GM19452 (cell line): ENCODE results near the gene KRTAP9-3.
"Not testable (repeated sequence)": the region's sequence is repeated elsewhere in the genome, so short reads cannot be mapped to it uniquely, and the experiment has no call there.

Experiments
- ATAC-seq: cut with Tn5 transposase; IDR thresholded peaks from one replicate; pipeline ENCODE4 v1.9.1; 2021; ENCODE audit not compliant: unreplicated experiment

Gene KRTAP9-3

GRCh38 chr17:41249637-41250240 is 17.5 kb downstream of the KRTAP9-3 start, which contains the start of gene KRTAP9-4:
Gene KRTAP9-4, plus strand, starts transcription at chr17:41249687. Its CDS starts 34 bp downstream, at chr17:41249721.
- not testable (repeated sequence) for ATAC-seq

DNA sequence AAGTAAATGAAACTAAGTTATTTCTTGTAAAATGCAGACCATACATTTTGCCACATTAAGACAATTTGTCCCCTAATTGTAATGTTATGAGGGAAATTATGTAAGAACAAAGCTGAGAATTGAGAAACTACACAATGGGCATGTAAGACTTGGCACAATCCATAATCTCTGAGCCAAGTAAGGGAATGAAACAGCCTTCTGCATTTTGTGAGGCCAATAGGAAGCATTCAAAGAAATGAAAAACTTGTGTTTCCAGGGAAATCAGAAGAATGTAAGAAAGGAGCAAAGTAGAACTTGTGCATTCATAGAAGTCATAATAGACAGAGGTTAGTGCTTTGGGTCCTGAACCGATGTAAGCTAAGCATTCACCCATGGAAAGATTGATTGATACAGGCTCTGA is 19.0 kb downstream of the KRTAP9-3 start:
- ATAC-seq = no peak

GRCh38 chr17:41254861-41255260 is 22.6 kb downstream of the KRTAP9-3 start:
- ATAC-seq = no peak

DNA sequence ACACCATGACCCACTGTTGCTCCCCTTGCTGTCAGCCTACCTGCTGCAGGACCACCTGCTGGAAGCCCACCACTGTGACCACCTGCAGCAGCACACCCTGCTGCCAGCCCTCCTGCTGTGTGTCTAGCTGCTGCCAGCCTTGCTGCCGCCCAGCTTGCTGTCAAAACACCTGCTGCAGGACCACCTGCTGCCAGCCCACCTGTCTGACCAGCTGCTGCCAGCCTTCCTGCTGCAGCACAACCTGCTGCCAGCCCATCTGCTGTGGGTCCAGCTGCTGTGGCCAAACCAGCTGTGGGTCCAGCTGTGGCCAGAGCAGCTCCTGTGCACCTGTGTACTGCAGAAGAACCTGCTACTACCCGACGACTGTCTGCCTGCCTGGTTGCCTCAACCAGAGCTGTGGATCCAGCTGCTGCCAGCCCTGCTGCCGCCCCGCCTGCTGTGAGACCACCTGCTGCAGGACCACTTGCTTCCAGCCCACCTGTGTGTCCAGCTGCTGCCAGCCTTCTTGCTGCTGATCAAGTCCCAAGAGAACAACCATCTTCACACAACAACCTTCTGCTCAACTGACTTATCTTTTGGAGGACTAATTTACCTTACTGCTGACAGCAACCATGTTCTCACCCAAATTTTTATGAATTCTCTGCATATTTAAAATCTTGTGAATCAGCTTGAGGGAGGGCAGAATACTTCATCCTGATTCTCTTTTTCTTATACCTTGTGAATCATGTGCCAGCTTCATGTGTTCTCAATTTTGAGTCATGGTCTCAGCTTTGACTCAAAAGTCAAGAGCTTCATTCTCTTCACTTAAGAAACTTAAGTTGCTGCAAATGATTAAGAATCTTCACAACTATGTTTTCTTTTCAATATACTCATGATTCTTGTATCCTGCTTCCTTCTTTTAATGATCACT is 23.4 kb downstream of the KRTAP9-3 start, which contains the start of gene KRTAP9-9:
TSS of gene KRTAP9-9 (plus strand) at position 4 of the 910 bp plus-strand sequence.
- ATAC-seq = not testable (repeated sequence)

- ATAC-seq = no peak
Measured at GRCh38 chr17:41256291-41256685, 24.0 kb downstream of the KRTAP9-3 start.

- no peak for ATAC-seq
Measured at GRCh38 chr17:41258406-41258805, 26.2 kb downstream of the KRTAP9-3 start.

GRCh38 chr17:41263212-41263611 is 31.0 kb downstream of the KRTAP9-3 start:
- no peak for ATAC-seq

GRCh38 chr17:41264599-41264998 is 32.4 kb downstream of the KRTAP9-3 start:
- no peak for ATAC-seq

DNA sequence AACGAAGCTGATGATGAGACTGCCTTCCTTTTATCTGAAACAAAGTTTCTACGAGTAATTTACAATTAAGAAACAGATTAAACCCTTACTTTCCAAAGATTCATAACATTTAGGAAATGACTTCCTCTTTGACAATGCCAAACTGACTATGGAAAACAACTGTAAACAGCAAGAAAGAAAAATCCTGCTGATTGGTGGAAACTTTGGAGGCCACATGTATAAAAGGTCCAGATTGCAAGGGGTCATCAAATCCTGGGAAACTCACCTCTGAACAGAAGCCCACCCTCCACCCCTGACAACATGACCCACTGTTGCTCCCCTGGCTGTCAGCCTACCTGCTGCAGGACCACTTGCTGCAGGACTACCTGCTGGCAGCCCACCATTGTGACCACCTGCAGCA is 32.8 kb downstream of the KRTAP9-3 start, which contains the start of gene KRTAP9-6:
TSS of gene KRTAP9-6 (plus strand) at position 301 of the 400 bp plus-strand sequence. CDS start at position 301, 0 bp downstream.
- no peak for ATAC-seq

DNA sequence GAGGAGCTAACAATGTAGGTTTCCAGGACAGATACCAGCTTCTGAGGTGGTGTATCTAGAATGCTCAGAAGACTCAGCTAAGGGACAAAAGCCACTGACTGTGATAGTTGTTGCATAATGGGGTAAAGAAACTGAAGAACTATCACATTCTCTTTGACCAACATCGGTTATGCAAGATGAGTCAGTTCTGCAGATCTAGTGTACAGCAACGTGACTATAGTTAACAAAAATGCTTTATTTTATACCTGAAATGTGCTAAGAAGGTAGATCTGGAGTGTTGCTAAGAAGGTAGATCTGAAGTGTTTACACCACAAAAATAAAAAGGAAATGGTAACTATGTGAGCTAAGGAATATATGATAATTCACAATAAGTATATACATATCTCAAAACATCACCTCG is 35.5 kb downstream of the KRTAP9-3 start:
- ATAC-seq = no peak

DNA sequence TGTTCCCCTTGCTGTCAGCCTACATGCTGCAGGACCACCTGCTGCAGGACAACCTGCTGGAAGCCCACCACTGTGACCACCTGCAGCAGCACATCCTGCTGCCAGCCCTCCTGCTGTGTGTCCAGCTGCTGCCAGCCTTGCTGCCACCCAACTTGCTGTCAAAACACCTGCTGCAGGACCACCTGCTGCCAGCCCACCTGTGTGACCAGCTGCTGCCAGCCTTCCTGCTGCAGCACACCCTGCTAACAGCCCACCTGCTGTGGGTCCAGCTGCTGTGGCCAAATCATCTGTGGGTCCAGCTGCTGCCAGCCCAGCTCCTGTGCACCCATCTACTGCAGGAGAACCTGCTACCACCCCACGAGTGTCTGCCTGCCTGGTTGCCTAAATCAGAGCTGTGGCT is 39.1 kb downstream of the KRTAP9-3 start:
- ATAC-seq = not testable (repeated sequence)

- ATAC-seq = no peak
Measured at GRCh38 chr17:41271858-41272257, 39.6 kb downstream of the KRTAP9-3 start.

GRCh38 chr17:41275648-41276190 is 43.5 kb downstream of the KRTAP9-3 start, which contains the start of gene KRTAP9-7:
Gene KRTAP9-7, plus strand, starts transcription at chr17:41275698. Its CDS starts 0 bp downstream, at chr17:41275698.
- ATAC-seq = not testable (repeated sequence)

GRCh38 chr17:41278176-41278955 is 46.1 kb downstream of the KRTAP9-3 start:
- no peak for ATAC-seq
